GM15510 (cell line): ENCODE results near the gene SH3RF3.

Experiments
- POLR2A ChIP-seq: IDR thresholded peaks from 3 replicates; pipeline ENCODE4 v1.6.1; 2011; ENCODE audit warnings: borderline replicate concordance; ENCODE audit not compliant: insufficient read length; ENCODE audit errors: extremely low read depth

Gene SH3RF3

GRCh38 chr2:109439986-109440385 is 311.0 kb downstream of the SH3RF3 start:
- no peak for TF ChIP-seq POLR2A

- no peak for TF ChIP-seq POLR2A
These were observed 311.6 kb downstream of the SH3RF3 start for GRCh38 chr2:109440499-109441156.

GRCh38 chr2:109442715-109443319 is 313.8 kb downstream of the SH3RF3 start:
- TF ChIP-seq POLR2A: no peak

DNA sequence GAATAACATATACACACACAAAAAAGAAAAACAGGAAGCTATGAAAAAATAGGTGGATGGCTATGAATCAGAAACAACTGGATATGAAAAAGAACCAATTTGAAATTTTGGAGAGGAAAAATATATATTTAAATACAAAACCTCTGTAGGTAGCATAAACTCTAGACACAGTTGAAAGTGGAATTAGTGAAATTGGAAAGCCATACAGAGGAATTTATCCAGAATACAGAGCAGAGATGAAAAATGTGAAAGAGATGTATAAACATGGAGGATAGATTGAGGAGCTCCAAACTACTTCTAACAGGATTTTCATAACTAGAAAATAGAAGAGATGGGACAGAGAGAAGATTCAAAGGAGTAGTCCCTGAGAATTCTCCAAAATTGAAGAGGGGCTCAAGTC is 315.9 kb downstream of the SH3RF3 start:
- TF ChIP-seq POLR2A: no peak

- no peak for TF ChIP-seq POLR2A
These were observed 317.5 kb downstream of the SH3RF3 start for GRCh38 chr2:109446278-109447131.

DNA sequence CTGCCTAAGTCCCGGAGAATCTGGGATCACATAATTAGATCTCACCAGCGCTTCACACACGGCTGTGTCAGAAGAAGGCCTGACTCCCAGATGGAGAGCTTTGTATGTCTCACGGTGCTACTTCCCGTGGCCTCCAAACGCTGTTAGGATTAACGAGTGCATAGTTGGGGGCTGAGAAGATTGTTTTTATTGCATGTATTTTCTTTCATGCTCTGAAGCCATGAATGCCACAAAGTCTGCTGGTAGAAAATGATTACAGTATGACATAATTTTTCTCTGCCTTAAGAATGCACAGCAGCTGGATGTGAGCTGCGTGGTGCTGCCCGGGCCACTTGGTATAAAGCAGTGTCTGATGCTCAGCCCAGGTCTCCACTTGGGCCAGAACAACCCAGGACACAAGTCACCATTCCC is 318.3 kb downstream of the SH3RF3 start:
- no peak for TF ChIP-seq POLR2A

DNA sequence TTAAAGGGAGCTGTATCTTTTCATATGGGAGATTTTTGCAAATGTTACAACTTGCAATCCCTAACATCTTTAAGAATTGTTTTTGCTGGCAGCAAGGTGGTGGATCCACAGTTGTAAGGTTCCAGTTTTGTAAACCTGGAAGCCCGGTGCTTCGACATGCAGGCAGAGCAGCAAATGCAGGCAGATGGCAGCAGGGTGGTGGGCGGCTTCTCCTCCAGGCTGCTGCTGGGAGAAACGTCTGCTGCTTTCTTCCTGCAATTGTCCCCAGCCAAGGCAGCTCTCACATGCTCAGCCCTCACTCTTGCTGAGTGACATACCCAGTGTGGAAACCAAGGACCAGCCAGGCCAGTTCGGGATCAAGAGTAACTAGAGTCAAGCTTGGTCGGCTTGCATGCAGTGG is 318.8 kb downstream of the SH3RF3 start:
- TF ChIP-seq POLR2A: no peak

DNA sequence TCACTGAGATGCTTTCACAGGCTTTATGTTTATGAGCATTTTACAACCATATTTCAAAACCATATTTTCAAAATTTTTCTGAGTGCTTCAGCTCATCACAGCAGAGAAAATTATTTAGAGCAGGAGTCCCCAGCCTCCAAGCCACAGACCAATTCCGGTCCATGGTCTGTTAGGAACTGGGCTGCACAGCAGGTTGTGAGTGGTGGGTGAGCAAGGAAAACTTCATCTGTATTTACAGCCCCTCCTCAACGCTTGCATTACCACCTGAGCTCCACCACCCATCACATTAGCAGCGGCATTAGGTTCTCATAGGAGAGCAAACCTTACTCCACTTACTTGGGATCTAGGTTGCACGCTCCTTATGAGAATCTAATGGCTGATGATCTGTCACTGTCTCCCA is 319.2 kb downstream of the SH3RF3 start:
- no peak for TF ChIP-seq POLR2A

- TF ChIP-seq POLR2A: no peak
These were observed 320.2 kb downstream of the SH3RF3 start for GRCh38 chr2:109448946-109449788.

- no peak for TF ChIP-seq POLR2A
These were observed 321.7 kb downstream of the SH3RF3 start for GRCh38 chr2:109450574-109451273.

- TF ChIP-seq POLR2A: no peak
These were observed 322.7 kb downstream of the SH3RF3 start for GRCh38 chr2:109451671-109452070.

DNA sequence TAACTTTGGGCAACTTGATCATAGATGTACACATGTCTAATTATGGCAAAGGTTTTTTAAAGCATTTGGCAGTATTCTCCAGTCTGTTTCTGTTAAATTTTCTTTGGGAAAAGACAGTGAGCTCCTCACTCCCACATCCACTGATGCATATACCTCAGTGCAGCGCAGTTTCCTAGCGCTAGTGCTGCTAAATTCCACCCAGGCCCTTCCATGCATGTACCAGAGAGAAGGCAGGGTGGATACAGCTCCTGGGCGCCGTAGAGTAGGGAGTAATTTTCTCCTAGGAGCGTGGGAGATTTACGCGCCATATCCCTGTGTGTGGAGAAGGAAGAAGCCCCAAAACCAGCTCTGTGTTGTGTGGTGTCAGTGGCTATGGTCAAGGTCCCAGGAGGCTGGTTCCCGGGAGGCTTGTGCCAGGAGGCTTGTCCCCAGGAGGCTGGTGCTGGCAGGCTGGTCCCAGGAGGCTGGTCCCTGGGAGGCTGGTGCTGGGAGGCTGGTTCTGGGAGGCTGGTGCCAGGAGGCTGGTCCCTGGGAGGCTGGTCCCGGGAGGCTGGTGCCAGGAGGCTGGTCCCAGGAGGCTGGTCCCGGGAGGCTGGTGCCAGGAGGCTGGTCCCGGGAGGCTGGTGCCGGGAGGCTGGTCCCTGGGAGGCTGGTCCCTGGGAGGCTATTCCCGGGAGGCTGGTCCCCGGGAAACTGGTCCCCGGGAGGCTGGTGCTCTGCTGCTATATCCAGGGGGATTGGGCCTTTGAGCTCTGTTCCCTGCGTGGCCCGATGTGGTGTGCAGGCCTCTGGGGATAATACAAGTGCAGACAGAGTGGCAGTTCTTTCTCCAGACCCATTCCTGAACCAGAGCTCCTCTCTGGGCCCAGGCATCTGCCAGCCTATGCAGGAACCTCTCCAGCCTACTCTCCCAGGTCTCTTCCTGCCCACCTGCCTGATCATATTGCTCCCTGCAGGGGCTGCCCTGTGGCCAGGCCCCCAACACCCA is 323.6 kb downstream of the SH3RF3 start:
- no peak for TF ChIP-seq POLR2A
